HCT116 (cell line): Measurements from ENCODE around the gene APOBEC3G.
"Not testable (repeated sequence)": the region's sequence is repeated elsewhere in the genome, so short reads cannot be mapped to it uniquely, and the experiment has no call there.

ENCODE experiments used
- CEBPB ChIP-seq: IDR thresholded peaks from 2 replicates; pipeline ENCODE4 v1.6.1; 2012; ENCODE audit warnings: low read depth
- EZH2 ChIP-seq: fragments of 200-600 bp; sonication (generic); IDR thresholded peaks from 2 replicates; pipeline ENCODE4 v1.6.1; 2017; ENCODE audit warnings: antibody characterized with exemption, mixed run types
- EZH2phosphoT487 ChIP-seq: fragments of 200-600 bp; IDR thresholded peaks from 2 replicates; pipeline ENCODE4 v1.6.1; 2018; ENCODE audit warnings: antibody characterized with exemption, borderline replicate concordance
- POLR2A ChIP-seq: IDR thresholded peaks from 2 replicates; pipeline ENCODE4 v1.7.0; 2011; ENCODE audit warnings: borderline replicate concordance; ENCODE audit not compliant: insufficient read depth, insufficient read length; ENCODE audit errors: extremely low read depth
- POLR2AphosphoS5 ChIP-seq: IDR thresholded peaks from 2 replicates; pipeline ENCODE4 v1.6.1; 2011; ENCODE audit warnings: mild to moderate bottlenecking, low read depth, low read length, moderate library complexity
- YY1 ChIP-seq: IDR thresholded peaks from 2 replicates; pipeline ENCODE4 v1.6.1; 2011; ENCODE audit warnings: low read length, low read depth, moderate library complexity, mild to moderate bottlenecking; ENCODE audit not compliant: insufficient replicate concordance; ENCODE audit errors: extremely low read depth
- TF ChIP-seq, protein P1 (sequence below), 3 experiments: fragments of 200-600 bp in 1 of 3; sonication (generic) in 1 of 3; IDR thresholded peaks in 2 of 3; conservative IDR thresholded peaks in 1 of 3; 2 replicates each; pipeline ENCODE4 v1.5.1; 2012 to 2017; ENCODE audit warnings: low read depth in 2 of 3, low read length in 2 of 3, antibody characterized with exemption in 1 of 3, borderline replicate concordance in 1 of 3, control low read depth in 1 of 3, mild to moderate bottlenecking in 1 of 3, mixed read lengths in 1 of 3, mixed run types in 1 of 3, moderate library complexity in 1 of 3; ENCODE audit not compliant: insufficient read depth in 1 of 3
- TF ChIP-seq, protein P2 (sequence below): IDR thresholded peaks from 2 replicates; pipeline ENCODE4 v1.6.1; 2012; ENCODE audit warnings: low read depth

DNA sequence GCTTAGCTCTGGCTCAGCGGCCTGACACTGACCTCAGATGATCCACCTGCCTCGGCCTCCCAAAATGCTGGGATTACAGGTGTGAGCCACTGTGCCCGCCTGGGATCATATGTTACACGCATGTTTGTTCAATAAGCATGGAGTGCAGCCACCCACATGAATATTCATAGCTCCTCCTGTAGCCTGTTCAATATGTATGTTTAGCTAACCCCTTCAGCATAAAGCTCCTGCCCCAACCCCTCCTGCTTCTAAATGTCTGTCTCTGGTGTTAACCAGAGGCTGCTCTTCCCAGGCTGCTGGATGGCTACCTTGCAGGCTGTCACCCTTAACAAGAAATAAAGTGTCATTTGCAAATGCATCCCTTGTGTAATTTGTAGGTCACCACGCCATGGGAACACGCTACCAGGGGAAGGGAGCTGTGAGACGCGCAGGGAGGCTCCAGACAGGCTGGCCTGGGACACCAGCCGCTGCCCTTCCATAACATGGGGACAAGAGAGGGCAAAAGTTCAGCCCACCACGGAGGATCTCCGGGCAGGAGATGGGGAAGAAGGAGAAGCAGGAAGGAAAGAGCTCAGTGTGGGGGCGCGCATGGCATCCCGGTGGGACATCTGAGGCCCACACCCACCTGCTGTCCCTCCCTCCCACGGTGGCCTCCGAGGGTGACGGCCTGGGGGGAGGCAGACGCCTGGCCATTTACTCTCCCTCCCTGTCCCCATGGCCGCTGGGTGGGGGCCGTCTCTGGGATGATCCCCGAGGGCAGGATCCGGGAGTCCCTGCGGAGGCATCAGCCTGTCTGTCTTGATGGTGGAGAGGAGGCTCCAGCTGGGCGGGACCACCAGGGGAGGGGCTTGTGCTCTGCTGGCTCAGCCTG lies 685 bp upstream of the APOBEC3G start:
- TF ChIP-seq POLR2A, EZH2phosphoT487, POLR2AphosphoS5, EZH2, YY1, CEBPB: not testable (repeated sequence)
- TF ChIP-seq, protein P1, sequence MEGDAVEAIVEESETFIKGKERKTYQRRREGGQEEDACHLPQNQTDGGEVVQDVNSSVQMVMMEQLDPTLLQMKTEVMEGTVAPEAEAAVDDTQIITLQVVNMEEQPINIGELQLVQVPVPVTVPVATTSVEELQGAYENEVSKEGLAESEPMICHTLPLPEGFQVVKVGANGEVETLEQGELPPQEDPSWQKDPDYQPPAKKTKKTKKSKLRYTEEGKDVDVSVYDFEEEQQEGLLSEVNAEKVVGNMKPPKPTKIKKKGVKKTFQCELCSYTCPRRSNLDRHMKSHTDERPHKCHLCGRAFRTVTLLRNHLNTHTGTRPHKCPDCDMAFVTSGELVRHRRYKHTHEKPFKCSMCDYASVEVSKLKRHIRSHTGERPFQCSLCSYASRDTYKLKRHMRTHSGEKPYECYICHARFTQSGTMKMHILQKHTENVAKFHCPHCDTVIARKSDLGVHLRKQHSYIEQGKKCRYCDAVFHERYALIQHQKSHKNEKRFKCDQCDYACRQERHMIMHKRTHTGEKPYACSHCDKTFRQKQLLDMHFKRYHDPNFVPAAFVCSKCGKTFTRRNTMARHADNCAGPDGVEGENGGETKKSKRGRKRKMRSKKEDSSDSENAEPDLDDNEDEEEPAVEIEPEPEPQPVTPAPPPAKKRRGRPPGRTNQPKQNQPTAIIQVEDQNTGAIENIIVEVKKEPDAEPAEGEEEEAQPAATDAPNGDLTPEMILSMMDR (IDR thresholded peaks at IDR 0.05 in 2 of 3, conservative IDR thresholded peaks at IDR 0.05 in 1 of 3; ENCODE audit: borderline replicate concordance in 1 of 3, insufficient read depth in 1 of 3, low read depth in 2 of 3, low read length in 2 of 3): not testable (repeated sequence)
- TF ChIP-seq, protein P2, sequence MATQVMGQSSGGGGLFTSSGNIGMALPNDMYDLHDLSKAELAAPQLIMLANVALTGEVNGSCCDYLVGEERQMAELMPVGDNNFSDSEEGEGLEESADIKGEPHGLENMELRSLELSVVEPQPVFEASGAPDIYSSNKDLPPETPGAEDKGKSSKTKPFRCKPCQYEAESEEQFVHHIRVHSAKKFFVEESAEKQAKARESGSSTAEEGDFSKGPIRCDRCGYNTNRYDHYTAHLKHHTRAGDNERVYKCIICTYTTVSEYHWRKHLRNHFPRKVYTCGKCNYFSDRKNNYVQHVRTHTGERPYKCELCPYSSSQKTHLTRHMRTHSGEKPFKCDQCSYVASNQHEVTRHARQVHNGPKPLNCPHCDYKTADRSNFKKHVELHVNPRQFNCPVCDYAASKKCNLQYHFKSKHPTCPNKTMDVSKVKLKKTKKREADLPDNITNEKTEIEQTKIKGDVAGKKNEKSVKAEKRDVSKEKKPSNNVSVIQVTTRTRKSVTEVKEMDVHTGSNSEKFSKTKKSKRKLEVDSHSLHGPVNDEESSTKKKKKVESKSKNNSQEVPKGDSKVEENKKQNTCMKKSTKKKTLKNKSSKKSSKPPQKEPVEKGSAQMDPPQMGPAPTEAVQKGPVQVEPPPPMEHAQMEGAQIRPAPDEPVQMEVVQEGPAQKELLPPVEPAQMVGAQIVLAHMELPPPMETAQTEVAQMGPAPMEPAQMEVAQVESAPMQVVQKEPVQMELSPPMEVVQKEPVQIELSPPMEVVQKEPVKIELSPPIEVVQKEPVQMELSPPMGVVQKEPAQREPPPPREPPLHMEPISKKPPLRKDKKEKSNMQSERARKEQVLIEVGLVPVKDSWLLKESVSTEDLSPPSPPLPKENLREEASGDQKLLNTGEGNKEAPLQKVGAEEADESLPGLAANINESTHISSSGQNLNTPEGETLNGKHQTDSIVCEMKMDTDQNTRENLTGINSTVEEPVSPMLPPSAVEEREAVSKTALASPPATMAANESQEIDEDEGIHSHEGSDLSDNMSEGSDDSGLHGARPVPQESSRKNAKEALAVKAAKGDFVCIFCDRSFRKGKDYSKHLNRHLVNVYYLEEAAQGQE: not testable (repeated sequence)
